K562 (cell line): ENCODE measurements around the gene PRRX1. TPM values are rescaled to one million over a fixed set of nuclear protein-coding genes. Genes with fewer than 3 reads are reported as not detected.

Source experiments
- CBFB ChIP-seq: sonication (generic); formaldehyde crosslinking; IDR thresholded peaks from 2 replicates; pipeline ENCODE4 v1.4.0; 2020; ENCODE audit warnings: mild to moderate bottlenecking, missing genetic modification reagents
- HDAC6 ChIP-seq: IDR thresholded peaks from 2 replicates; pipeline ENCODE4 v1.6.1; 2012; ENCODE audit warnings: low read depth, mild to moderate bottlenecking, control low read depth, inconsistent platforms, low read length, moderate library complexity
- NFE2 ChIP-seq: IDR thresholded peaks from 2 replicates; pipeline ENCODE4 v1.6.1; 2014; ENCODE audit warnings: antibody characterized with exemption, low read depth
- PURB ChIP-seq: sonication (generic); formaldehyde crosslinking; IDR thresholded peaks from 2 replicates; pipeline ENCODE4 v1.9.0; 2021; ENCODE audit warnings: low read depth, mild to moderate bottlenecking, missing genetic modification reagents
- TAF7 ChIP-seq: fragments of 450-650 bp; IDR thresholded peaks from 2 replicates; pipeline ENCODE4 v1.6.1; 2016; ENCODE audit warnings: missing genetic modification characterization, missing compliant biosample characterization
- ZFPM2 ChIP-seq: fragments of 250-450 bp; sonication (Bioruptor Pico); IDR thresholded peaks from 2 replicates; pipeline ENCODE4 v1.5.1; 2022; ENCODE audit warnings: mild to moderate bottlenecking
- ZKSCAN1 ChIP-seq: fragments of 150-350 bp; IDR thresholded peaks from 2 replicates; pipeline ENCODE4 v1.6.1; 2016; ENCODE audit warnings: low read depth, low read length
- ZNF146 ChIP-seq: IDR thresholded peaks from one replicate; pipeline ENCODE4 v1.6.1; 2018; ENCODE audit warnings: missing compliant biosample characterization; ENCODE audit not compliant: unreplicated experiment
- ZNF717 ChIP-seq: fragments of 250-450 bp; sonication (Bioruptor Pico); IDR thresholded peaks from 2 replicates; pipeline ENCODE4 v1.5.0; 2021
- polyA plus RNA-seq, 8 experiments: library from polyadenylated mRNA; depleted of rRNA in 4 of 8; stranded (reverse) in 5 of 8; unstranded in 3 of 8; fragments of >200 nt; fragmentation: Nextera tagmentation in 2 of 8; fragmentation: Illumina TruSeq in 1 of 8; extraction: Ambion mirVana in 2 of 8; extraction: Trizol in 1 of 8; gene quantifications; 2 replicates each; pipeline versions ENCODE4 v1.2.1 to v1.2.3, GENCODE V29; 2011 to 2014; ENCODE audit warnings: inconsistent platforms in 1 of 8, missing spikeins in 1 of 8
- total RNA-seq, 7 experiments: library from RNA; depleted of rRNA in 6 of 7; stranded (reverse); fragments of >200 nt in 6 of 7; fragmentation: Illumina TruSeq in 2 of 7; extraction: Trizol in 2 of 7; gene quantifications; 2 replicates each; pipeline versions ENCODE4 v1.2.1 to v1.2.3, GENCODE V29; 2011 to 2021; ENCODE audit warnings: low replicate concordance in 1 of 7
- TF ChIP-seq, protein P1 (sequence below): sonication (generic); formaldehyde crosslinking; IDR thresholded peaks from 2 replicates; pipeline ENCODE4 v1.8.0; 2023; ENCODE audit warnings: mild to moderate bottlenecking, missing genetic modification reagents
- TF ChIP-seq, protein P2 (sequence below): fragments of 250-450 bp; sonication (Bioruptor Pico); IDR thresholded peaks from 2 replicates; pipeline ENCODE4 v1.4.0; 2020; ENCODE audit warnings: mild to moderate bottlenecking, moderate library complexity

The PRRX1 gene
- total and polyA plus RNA-seq, 9 of the 15 experiments (the other 6 are each of a cell fraction or from before 2014, with no cell fraction given): not detected

DNA sequence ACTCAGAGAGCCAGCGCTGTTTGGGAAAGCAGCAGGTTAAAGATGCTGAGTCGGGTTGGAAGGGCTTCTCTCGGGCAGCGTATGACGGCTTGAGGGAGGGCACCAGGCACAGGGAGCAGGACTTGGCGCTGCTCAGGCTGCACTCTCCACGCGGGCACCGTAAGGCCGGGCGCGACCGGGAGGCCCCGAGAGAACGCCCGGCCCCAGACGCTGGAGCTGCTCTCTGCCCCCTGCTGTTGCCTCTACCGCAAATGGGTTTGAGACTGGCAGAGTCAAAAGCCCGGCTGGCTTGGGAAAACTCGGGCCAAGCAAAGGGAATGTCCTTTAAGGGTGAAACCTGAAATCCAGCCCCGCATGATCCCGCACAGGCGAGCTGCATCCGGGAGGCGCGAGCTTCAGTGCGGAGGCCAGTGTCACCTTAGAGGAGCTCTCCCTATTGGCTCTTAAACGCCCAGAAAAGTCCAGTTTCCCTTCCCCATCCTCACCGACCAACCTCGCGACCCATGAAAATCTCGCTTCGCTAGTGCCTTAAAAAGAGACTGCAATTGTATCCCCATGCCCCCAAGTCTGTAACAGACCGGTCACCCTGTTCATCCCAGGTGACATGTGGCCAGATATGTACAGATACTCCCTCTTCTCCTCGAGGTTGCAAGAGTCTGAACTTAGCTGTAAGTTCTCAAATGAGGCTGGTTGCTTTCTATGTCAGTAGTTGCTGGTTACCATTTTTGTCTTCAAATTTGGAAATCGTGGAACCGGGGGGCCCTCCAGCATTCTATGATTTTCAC, 1.1 kb downstream of the PRRX1 start (continued):
- TF ChIP-seq ZKSCAN1: no peak
- TF ChIP-seq, protein P1, sequence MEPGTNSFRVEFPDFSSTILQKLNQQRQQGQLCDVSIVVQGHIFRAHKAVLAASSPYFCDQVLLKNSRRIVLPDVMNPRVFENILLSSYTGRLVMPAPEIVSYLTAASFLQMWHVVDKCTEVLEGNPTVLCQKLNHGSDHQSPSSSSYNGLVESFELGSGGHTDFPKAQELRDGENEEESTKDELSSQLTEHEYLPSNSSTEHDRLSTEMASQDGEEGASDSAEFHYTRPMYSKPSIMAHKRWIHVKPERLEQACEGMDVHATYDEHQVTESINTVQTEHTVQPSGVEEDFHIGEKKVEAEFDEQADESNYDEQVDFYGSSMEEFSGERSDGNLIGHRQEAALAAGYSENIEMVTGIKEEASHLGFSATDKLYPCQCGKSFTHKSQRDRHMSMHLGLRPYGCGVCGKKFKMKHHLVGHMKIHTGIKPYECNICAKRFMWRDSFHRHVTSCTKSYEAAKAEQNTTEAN (CRISPR knock-in tag): no peak
- no peak for TF ChIP-seq ZNF717 (CRISPR knock-in tag)
- TF ChIP-seq PURB (CRISPR knock-in tag): no peak
- TF ChIP-seq NFE2: no peak
- TF ChIP-seq ZFPM2 (CRISPR knock-in tag): no peak
- TF ChIP-seq HDAC6: no peak
- no peak for TF ChIP-seq CBFB (CRISPR knock-in tag)
- no peak for TF ChIP-seq ZNF146 (CRISPR knock-in tag)
- TF ChIP-seq, protein P2, sequence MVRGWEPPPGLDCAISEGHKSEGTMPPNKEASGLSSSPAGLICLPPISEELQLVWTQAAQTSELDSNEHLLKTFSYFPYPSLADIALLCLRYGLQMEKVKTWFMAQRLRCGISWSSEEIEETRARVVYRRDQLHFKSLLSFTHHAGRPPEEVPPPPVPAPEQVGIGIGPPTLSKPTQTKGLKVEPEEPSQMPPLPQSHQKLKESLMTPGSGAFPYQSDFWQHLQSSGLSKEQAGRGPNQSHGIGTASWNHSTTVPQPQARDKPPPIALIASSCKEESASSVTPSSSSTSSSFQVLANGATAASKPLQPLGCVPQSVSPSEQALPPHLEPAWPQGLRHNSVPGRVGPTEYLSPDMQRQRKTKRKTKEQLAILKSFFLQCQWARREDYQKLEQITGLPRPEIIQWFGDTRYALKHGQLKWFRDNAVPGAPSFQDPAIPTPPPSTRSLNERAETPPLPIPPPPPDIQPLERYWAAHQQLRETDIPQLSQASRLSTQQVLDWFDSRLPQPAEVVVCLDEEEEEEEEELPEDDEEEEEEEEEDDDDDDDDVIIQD (CRISPR knock-in tag): no peak
- no peak for TF ChIP-seq TAF7
